DND-41 (cell line): ENCODE measurements around the gene SH3RF3.

ENCODE experiments used
- EZH2 ChIP-seq: IDR thresholded peaks from 3 replicates; pipeline ENCODE4 v1.6.1; 2012; ENCODE audit warnings: borderline replicate concordance, low read depth, mild to moderate bottlenecking, moderate library complexity, low read length, inconsistent platforms; ENCODE audit not compliant: severe bottlenecking
- TF ChIP-seq, protein P1 (sequence below): IDR thresholded peaks from 2 replicates; pipeline ENCODE4 v1.5.1; 2012; ENCODE audit warnings: borderline replicate concordance, low read length, moderate library complexity, mild to moderate bottlenecking; ENCODE audit not compliant: poor library complexity, severe bottlenecking; ENCODE audit errors: extremely low read depth

DNA sequence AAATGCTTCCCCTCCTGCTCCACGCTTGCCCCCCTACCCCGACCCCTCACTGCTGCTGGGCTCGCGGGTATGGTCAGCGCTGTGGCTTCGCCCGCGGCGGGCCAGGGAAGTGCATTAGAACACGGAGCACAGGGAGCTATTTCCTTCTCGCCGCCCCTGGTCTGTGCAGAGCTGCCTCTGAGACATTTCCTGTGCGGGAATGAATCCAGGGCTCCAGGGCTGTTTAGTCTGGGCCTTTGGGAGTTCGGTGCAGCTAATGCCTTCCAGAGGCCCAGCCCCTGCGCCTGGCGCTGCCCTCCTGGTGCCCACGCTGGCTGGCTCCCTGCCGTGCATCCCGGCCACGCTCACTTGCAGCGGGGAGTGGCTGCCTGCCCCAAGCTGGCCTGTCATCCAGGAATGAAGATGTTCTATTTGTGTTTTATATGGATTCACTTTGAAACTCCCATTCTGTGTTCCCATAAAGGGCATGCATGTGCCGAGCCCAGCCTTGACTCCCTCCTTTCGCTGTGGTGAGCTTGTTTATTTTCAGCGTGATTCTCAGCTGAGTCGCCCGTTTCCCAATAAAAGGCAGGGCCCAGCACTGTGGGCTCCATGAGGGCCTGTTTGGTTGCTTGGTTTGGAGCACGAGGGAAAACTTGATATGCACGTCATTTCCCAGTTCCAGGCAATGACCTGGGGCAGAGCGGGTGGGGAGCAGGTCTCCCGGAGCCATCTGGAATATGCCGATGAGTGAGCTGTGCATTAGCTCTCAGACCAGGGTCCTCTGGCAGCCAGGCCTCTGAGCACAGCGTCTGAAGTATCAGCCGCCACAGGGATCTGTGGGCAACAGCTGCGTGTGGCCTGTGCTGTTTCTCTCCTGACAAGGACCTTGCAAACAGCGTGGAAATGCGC is 42.7 kb downstream of the SH3RF3 start:
- TF ChIP-seq, protein P1, sequence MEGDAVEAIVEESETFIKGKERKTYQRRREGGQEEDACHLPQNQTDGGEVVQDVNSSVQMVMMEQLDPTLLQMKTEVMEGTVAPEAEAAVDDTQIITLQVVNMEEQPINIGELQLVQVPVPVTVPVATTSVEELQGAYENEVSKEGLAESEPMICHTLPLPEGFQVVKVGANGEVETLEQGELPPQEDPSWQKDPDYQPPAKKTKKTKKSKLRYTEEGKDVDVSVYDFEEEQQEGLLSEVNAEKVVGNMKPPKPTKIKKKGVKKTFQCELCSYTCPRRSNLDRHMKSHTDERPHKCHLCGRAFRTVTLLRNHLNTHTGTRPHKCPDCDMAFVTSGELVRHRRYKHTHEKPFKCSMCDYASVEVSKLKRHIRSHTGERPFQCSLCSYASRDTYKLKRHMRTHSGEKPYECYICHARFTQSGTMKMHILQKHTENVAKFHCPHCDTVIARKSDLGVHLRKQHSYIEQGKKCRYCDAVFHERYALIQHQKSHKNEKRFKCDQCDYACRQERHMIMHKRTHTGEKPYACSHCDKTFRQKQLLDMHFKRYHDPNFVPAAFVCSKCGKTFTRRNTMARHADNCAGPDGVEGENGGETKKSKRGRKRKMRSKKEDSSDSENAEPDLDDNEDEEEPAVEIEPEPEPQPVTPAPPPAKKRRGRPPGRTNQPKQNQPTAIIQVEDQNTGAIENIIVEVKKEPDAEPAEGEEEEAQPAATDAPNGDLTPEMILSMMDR = no peak
- no peak for TF ChIP-seq EZH2
